HEK293 (cell line): ENCODE measurements around the gene PRMT1.
A peak's percentile ranks its signal among the peaks of the same experiment; 100 is the strongest.

Source experiments
- CTCF ChIA-PET: fragments of 350-600 bp; formaldehyde crosslinking; extraction: SDS; loops from one replicate; lab custom pipeline; 2021; ENCODE audit warnings: antibody characterized with exemption; lab: Yijun Ruan, JAX
- POLR2A ChIA-PET: fragments of 300-600 bp; formaldehyde crosslinking; extraction: SDS; loops from one replicate; lab custom pipeline; 2020; ENCODE audit warnings: antibody characterized with exemption, inconsistent platforms; lab: Yijun Ruan, JAX
- H3K27ac ChIP-seq: fragments of 200-500 bp; sonication (Bioruptor generic); 2 replicates; pipeline ENCODE4 v1.5.1; 2014; ENCODE audit warnings: low read depth, low read length, control low read depth, inconsistent platforms; ENCODE audit errors: extremely low read depth
- H3K36me3 ChIP-seq, 2 experiments: fragments of 200-500 bp in 1 of 2; sonication (Bioruptor generic) in 1 of 2; 1 replicate in 1 of 2; 2 replicates in 1 of 2; pipeline ENCODE4 v1.5.1; 2014 to 2017; ENCODE audit warnings: inconsistent platforms in 2 of 2, low read length in 2 of 2; ENCODE audit not compliant: control insufficient read depth in 2 of 2, insufficient read depth in 1 of 2
- H3K4me1 ChIP-seq: fragments of 200-500 bp; sonication (Bioruptor generic); 2 replicates; pipeline ENCODE4 v1.5.1; 2014; ENCODE audit warnings: mild to moderate bottlenecking, low read length, inconsistent platforms; ENCODE audit not compliant: control insufficient read depth, insufficient read depth
- H3K4me3 ChIP-seq: 2 replicates; pipeline ENCODE4 v1.5.1; 2011; ENCODE audit warnings: low read depth, mild to moderate bottlenecking, control low read depth, low read length, moderate library complexity
- H3K9me3 ChIP-seq: fragments of 200-500 bp; sonication (Bioruptor generic); 2 replicates; pipeline ENCODE4 v1.5.1; 2014; ENCODE audit warnings: low read depth, low read length, inconsistent platforms; ENCODE audit not compliant: control insufficient read depth, insufficient read depth
- BCL11B ChIP-seq: fragments of 450-650 bp; formaldehyde crosslinking; IDR thresholded peaks from 2 replicates; pipeline ENCODE4 v1.5.1; 2016; ENCODE audit warnings: low read depth, missing biosample characterization, missing genetic modification characterization
- GLIS1 ChIP-seq: fragments of 450-650 bp; formaldehyde crosslinking; IDR thresholded peaks from 2 replicates; pipeline ENCODE4 v1.5.1; 2016; ENCODE audit warnings: missing biosample characterization, missing genetic modification characterization
- HOXA7 ChIP-seq: sonication (generic); formaldehyde crosslinking; IDR thresholded peaks from 2 replicates; pipeline ENCODE4 v1.8.1; 2022; ENCODE audit warnings: missing genetic modification reagents, borderline replicate concordance
- MYNN ChIP-seq: fragments of 450-650 bp; formaldehyde crosslinking; IDR thresholded peaks from 2 replicates; pipeline ENCODE4 v1.5.1; 2016; ENCODE audit warnings: missing biosample characterization, missing genetic modification characterization, borderline replicate concordance
- OVOL3 ChIP-seq: fragments of 450-650 bp; formaldehyde crosslinking; IDR thresholded peaks from 2 replicates; pipeline ENCODE4 v1.5.1; 2016; ENCODE audit warnings: missing biosample characterization, missing genetic modification characterization
- TCF7L2 ChIP-seq: IDR thresholded peaks from 2 replicates; pipeline ENCODE4 v1.6.1; 2011; ENCODE audit warnings: low read depth, mild to moderate bottlenecking, inconsistent platforms, low read length, moderate library complexity, borderline replicate concordance
- ZNF146 ChIP-seq: fragments of 450-650 bp; formaldehyde crosslinking; IDR thresholded peaks from 2 replicates; pipeline ENCODE4 v1.5.1; 2016; ENCODE audit warnings: missing biosample characterization, missing genetic modification characterization
- ZNF19 ChIP-seq: fragments of 450-650 bp; formaldehyde crosslinking; IDR thresholded peaks from 2 replicates; pipeline ENCODE4; 2016; ENCODE audit warnings: missing biosample characterization, missing genetic modification characterization, low read depth
- ZNF239 ChIP-seq: fragments of 450-650 bp; formaldehyde crosslinking; IDR thresholded peaks from 2 replicates; pipeline ENCODE4 v1.5.1; 2016; ENCODE audit warnings: missing biosample characterization, missing genetic modification characterization
- ZNF335 ChIP-seq: fragments of 450-650 bp; formaldehyde crosslinking; conservative IDR thresholded peaks from 2 replicates; pipeline ENCODE4 v1.5.1; 2016; ENCODE audit warnings: missing biosample characterization, missing genetic modification characterization
- ZNF423 ChIP-seq: fragments of 450-650 bp; formaldehyde crosslinking; IDR thresholded peaks from 2 replicates; pipeline ENCODE4 v1.5.1; 2016; ENCODE audit warnings: missing biosample characterization, missing genetic modification characterization
- ZNF48 ChIP-seq: fragments of 450-650 bp; formaldehyde crosslinking; IDR thresholded peaks from 2 replicates; pipeline ENCODE4 v1.5.1; 2016; ENCODE audit warnings: missing biosample characterization, missing genetic modification characterization
- ZNF548 ChIP-seq: fragments of 450-650 bp; formaldehyde crosslinking; IDR thresholded peaks from 2 replicates; pipeline ENCODE4 v1.5.1; 2016; ENCODE audit warnings: missing biosample characterization, missing genetic modification characterization
- ZNF621 ChIP-seq: fragments of 450-650 bp; formaldehyde crosslinking; IDR thresholded peaks from 2 replicates; pipeline ENCODE4 v1.5.1; 2017; ENCODE audit warnings: missing biosample characterization, missing genetic modification characterization
- ZSCAN30 ChIP-seq: fragments of 450-650 bp; IDR thresholded peaks from 2 replicates; pipeline ENCODE4 v1.5.1; 2018; ENCODE audit warnings: missing biosample characterization, mild to moderate bottlenecking, missing genetic modification characterization, moderate library complexity
- TF ChIP-seq, protein P1 (sequence below): fragments of 450-650 bp; formaldehyde crosslinking; IDR thresholded peaks from 2 replicates; pipeline ENCODE4 v1.5.1; 2016; ENCODE audit warnings: missing biosample characterization, missing genetic modification characterization
- TF ChIP-seq, protein P2 (sequence below): fragments of 450-650 bp; formaldehyde crosslinking; IDR thresholded peaks from 2 replicates; pipeline ENCODE4 v1.5.1; 2016; ENCODE audit warnings: missing biosample characterization, missing genetic modification characterization
- TF ChIP-seq, protein P3 (sequence below): sonication (generic); formaldehyde crosslinking; IDR thresholded peaks from 2 replicates; pipeline ENCODE4 v1.8.1; 2022; ENCODE audit warnings: mild to moderate bottlenecking, moderate library complexity, missing genetic modification reagents

Gene PRMT1

GRCh38 chr19:49682274-49682673, 5.2 kb downstream of the PRMT1 start (continued):
- TF ChIP-seq, protein P1, sequence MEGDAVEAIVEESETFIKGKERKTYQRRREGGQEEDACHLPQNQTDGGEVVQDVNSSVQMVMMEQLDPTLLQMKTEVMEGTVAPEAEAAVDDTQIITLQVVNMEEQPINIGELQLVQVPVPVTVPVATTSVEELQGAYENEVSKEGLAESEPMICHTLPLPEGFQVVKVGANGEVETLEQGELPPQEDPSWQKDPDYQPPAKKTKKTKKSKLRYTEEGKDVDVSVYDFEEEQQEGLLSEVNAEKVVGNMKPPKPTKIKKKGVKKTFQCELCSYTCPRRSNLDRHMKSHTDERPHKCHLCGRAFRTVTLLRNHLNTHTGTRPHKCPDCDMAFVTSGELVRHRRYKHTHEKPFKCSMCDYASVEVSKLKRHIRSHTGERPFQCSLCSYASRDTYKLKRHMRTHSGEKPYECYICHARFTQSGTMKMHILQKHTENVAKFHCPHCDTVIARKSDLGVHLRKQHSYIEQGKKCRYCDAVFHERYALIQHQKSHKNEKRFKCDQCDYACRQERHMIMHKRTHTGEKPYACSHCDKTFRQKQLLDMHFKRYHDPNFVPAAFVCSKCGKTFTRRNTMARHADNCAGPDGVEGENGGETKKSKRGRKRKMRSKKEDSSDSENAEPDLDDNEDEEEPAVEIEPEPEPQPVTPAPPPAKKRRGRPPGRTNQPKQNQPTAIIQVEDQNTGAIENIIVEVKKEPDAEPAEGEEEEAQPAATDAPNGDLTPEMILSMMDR: no peak

GRCh38 chr19:49683814-49684250, 6.8 kb downstream of the PRMT1 start:
- POLR2A ChIA-PET: interaction anchor here (1.4 kb wide), 1 partner anchor 44 kb away, joined by 3 read pairs; the partner anchor contains the start of gene RRAS
- no peak overlapping the region for H3K4me3 ChIP-seq
- no peaks in the 10 kb centered on the region for H3K9me3 ChIP-seq
- CTCF ChIA-PET: interaction anchor here (0.6 to 1.6 kb wide), 8 partner anchors 9 to 272 kb away, joined by 3 to 9 read pairs (median 5); partner anchors contain the start of gene FUZ
- TF ChIP-seq ZNF239 (tag by site-specific recombination) (no peak), MYNN (tag by site-specific recombination) (no peak), ZNF335 (tag by site-specific recombination) (no peak), ZNF621 (tag by site-specific recombination) (no peak), GLIS1 (tag by site-specific recombination) (no peak), ZNF48 (tag by site-specific recombination) (no peak), ZNF423 (no peak), ZNF548 (tag by site-specific recombination) (no peak), ZNF19 (tag by site-specific recombination) (no peak), OVOL3 (no peak), HOXA7 (no peak), ZNF146 (tag by site-specific recombination) (no peak), BCL11B (tag by site-specific recombination) (no peak)
- TF ChIP-seq, protein P2, sequence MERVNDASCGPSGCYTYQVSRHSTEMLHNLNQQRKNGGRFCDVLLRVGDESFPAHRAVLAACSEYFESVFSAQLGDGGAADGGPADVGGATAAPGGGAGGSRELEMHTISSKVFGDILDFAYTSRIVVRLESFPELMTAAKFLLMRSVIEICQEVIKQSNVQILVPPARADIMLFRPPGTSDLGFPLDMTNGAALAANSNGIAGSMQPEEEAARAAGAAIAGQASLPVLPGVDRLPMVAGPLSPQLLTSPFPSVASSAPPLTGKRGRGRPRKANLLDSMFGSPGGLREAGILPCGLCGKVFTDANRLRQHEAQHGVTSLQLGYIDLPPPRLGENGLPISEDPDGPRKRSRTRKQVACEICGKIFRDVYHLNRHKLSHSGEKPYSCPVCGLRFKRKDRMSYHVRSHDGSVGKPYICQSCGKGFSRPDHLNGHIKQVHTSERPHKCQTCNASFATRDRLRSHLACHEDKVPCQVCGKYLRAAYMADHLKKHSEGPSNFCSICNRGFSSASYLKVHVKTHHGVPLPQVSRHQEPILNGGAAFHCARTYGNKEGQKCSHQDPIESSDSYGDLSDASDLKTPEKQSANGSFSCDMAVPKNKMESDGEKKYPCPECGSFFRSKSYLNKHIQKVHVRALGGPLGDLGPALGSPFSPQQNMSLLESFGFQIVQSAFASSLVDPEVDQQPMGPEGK (tag by site-specific recombination): no peak
- TF ChIP-seq, protein P3, sequence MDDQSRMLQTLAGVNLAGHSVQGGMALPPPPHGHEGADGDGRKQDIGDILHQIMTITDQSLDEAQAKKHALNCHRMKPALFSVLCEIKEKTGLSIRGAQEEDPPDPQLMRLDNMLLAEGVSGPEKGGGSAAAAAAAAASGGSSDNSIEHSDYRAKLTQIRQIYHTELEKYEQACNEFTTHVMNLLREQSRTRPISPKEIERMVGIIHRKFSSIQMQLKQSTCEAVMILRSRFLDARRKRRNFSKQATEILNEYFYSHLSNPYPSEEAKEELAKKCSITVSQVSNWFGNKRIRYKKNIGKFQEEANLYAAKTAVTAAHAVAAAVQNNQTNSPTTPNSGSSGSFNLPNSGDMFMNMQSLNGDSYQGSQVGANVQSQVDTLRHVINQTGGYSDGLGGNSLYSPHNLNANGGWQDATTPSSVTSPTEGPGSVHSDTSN (CRISPR knock-in tag): no peak
- TF ChIP-seq, all 188 proteins: peak for 0
- H3K36me3 ChIP-seq: peaks cover 43 to 72% of the 10 kb centered on the region in 2 experiments
- peaks cover 17% of the 10 kb centered on the region for H3K4me1 ChIP-seq
- no peak overlapping the region for H3K27ac ChIP-seq

DNA sequence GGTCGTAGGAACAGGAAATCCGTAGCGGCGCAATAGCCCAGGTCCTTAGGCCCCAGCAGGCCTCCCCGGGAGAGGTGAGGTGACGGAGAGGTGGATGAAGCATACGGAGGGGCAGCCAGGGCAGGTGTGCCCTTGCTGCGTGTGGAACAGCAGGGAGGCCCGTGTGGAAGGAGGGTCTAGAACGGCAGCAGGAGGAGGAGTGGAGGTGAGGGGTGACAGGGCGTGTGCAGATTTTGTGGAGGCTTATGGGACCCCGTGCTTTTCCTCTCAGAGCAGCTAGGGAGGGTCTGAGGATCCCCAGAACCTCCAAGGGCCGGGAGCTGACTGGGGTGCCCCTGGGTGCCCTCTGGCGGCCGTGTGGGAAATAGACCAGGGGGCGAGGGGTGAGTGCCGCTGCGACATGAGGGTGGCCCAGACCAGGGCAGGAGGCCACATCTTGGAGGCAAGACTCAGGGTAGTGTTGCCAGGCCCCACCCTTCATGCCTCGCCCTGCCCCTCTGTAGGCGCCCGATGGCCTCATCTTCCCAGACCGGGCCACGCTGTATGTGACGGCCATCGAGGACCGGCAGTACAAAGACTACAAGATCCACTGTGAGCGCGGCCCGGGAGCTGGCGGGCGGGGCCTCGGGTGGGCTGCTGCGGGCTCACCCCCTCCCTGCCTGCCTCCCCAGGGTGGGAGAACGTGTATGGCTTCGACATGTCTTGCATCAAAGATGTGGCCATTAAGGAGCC, 7.3 kb downstream of the PRMT1 start:
- Histone ChIP-seq H3K9me3 (no peaks in the 10 kb centered on the region), H3K36me3 (peaks cover 43 to 77% of the 10 kb centered on the region in 2 experiments), H3K4me1 (peaks cover 13% of the 10 kb centered on the region), H3K27ac (no peak overlapping the region), H3K4me3 (no peak overlapping the region)
- POLR2A ChIA-PET: interaction anchor here (1.4 kb wide), 1 partner anchor 44 kb away, joined by 3 read pairs; the partner anchor contains the start of gene RRAS
- TF ChIP-seq, protein P1: peak; percentile 70
- TF ChIP-seq ZSCAN30 (tag by site-specific recombination) (no peak), TCF7L2 (no peak)
- CTCF ChIA-PET: interaction anchor here (0.5 to 1.6 kb wide), 13 partner anchors 8 to 271 kb away, joined by 3 to 9 read pairs (median 3); partner anchors contain the start of gene FUZ
